WI38 (cell line): Measurements from ENCODE around the gene ZNF780A.
"Not testable (repeated sequence)": the region's sequence is repeated elsewhere in the genome, so short reads cannot be mapped to it uniquely, and the experiment has no call there.

Source experiments
- H3K4me3 ChIP-seq: 2 replicates; pipeline ENCODE4 v1.5.1; 2011; ENCODE audit warnings: low read depth, mild to moderate bottlenecking, control low read depth, low read length
- CTCF ChIP-seq: IDR thresholded peaks from 2 replicates; pipeline ENCODE4 v1.5.1; 2012; ENCODE audit warnings: low read depth, mild to moderate bottlenecking, control low read depth, low read length

ZNF780A gene

GRCh38 chr19:40129425-40129824, 38.7 kb upstream of the ZNF780A start:
- no peak for TF ChIP-seq CTCF
- H3K4me3 ChIP-seq = no peak overlapping the region

- H3K4me3 ChIP-seq = no peak overlapping the region
- TF ChIP-seq CTCF = no peak
These were observed 38.2 kb upstream of the ZNF780A start for GRCh38 chr19:40128991-40129390.

- no peak overlapping the region for H3K4me3 ChIP-seq
- TF ChIP-seq CTCF = no peak
These were observed 28.6 kb upstream of the ZNF780A start for GRCh38 chr19:40119380-40119779.

- H3K4me3 ChIP-seq = not testable (repeated sequence)
These were observed 27.9 kb upstream of the ZNF780A start for GRCh38 chr19:40118638-40119037.

GRCh38 chr19:40116075-40116474, 25.3 kb upstream of the ZNF780A start:
- H3K4me3 ChIP-seq = no peak overlapping the region
- no peak for TF ChIP-seq CTCF

GRCh38 chr19:40114119-40114518, 23.4 kb upstream of the ZNF780A start:
- H3K4me3 ChIP-seq = not testable (repeated sequence)

GRCh38 chr19:40112271-40112670, 21.5 kb upstream of the ZNF780A start:
- not testable (repeated sequence) for H3K4me3 ChIP-seq

- TF ChIP-seq CTCF = no peak
- H3K4me3 ChIP-seq = no peak overlapping the region
These were observed 19.8 kb upstream of the ZNF780A start for GRCh38 chr19:40110570-40110969.

GRCh38 chr19:40104754-40105153, 14.0 kb upstream of the ZNF780A start:
- no peak overlapping the region for H3K4me3 ChIP-seq
- no peak for TF ChIP-seq CTCF
